HG02884 (cell line): ENCODE measurements around the gene PKLR.
"Not testable (repeated sequence)": the region's sequence is repeated elsewhere in the genome, so short reads cannot be mapped to it uniquely, and the experiment has no call there.

Source experiments
- ATAC-seq: cut with Tn5 transposase; IDR thresholded peaks from one replicate; pipeline ENCODE4 v1.9.1; 2021; ENCODE audit warnings: mild to moderate bottlenecking, moderate library complexity; ENCODE audit not compliant: unreplicated experiment

The PKLR gene

GRCh38 chr1:155260276-155260675, 41.0 kb downstream of the PKLR start:
- ATAC-seq: no peak

DNA sequence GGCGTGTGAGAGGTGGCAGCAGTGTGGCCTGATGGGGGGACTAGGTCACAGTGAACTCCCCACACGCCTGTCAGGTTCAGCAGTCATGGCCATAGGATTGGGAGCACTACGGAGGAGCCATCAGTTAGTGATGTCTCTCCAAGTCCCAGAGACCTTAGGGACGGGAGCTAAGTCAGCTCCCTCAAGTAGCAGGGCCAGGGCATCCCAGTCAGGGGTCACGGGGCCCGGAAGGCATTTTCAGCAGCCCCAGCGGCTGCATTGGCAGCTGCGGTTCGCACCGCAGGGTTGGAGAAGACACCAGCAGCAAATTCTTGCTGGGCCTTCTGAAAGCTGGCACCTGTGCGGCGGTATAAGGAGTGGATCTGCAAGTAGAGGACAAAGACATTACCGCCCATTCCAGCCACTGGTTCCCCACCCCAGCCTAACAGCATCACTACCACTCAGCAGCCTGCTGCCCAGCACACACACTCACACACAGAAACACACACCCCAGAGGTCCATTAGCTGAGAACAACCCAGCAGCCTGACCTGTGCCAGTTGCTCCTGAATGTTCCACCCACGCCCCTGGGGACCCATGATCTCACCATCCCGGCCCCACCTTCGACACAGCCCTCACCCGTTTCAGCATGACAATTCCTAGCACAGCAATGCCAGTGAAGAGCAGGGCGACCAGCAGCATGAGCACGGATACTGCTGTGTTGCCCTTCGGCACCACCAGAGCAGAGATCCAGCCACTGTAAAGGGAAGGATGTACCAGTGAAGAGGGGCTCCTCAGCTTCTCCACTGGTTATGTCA, 45.0 kb downstream of the PKLR start:
- no peak for ATAC-seq

DNA sequence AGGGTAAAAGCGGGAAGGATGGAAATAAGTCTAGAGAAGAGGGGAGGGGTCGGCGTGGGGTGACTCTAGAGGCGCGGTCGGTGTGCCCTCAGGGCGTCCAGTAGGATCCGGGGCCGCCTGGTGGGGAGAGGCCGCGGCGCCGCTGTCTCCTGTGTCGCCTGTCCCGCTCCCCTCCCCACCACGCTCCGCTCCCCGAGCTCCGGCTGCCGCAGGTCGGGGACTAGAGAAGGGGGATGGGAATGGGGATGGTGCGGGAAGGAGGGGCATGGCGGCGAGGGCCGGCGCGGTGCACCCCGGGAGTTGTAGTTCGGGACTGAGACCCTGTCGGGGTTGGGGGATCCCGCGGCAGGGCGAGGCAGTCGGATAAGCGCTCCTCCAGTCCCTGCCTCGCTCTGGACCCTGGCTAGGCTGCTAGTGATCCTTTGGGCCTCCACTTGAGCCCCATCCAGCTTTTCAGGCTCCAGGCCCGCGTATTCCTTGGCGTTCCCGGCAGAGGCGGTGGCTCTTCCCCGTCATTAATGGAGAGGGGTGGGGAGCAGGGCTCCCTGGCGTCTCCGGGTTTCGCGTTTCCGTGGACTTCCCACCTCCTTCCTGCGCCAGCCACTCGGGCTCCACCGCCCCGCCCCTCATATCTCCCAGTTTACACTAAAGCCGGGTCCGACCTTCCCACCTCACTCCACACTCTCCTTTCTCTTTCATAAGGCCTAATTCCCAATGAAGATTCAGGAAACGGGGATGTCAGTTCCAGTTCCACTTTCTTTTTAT, 45.8 kb downstream of the PKLR start, which contains the start of gene ENTREP3:
TSS of gene ENTREP3 (minus strand) at position 241 of the 765 bp plus-strand sequence. CDS start 606 bp downstream, outside the sequence.
- ATAC-seq: no peak

- no peak for ATAC-seq
These were observed 46.5 kb downstream of the PKLR start for GRCh38 chr1:155254714-155255242.

DNA sequence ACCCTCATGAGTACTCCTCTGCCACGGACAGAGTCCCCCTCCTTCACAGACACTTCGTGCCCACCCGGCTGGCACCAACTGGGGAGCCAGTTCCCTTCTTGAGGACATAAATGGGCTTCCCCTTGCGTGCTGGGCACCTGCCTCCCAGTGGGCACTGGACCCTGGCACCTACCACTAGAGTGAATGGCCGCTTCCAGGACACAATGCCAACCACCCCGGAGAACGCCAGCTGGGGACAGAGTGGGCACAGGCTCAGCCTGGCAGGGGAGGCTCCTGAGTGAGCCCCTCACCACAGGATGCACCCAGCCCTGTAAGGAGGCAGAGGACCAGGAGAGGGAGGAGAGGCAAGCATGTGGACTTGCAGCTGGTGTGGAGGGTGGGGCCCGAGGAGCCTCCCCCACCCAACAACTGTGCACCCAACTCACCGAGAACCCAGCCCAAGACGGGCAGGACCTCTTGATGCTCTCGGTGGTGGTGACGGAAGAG, 47.0 kb downstream of the PKLR start:
- no peak for ATAC-seq

GRCh38 chr1:155253797-155254196, 47.4 kb downstream of the PKLR start:
- no peak for ATAC-seq

GRCh38 chr1:155253208-155253607, 48.0 kb downstream of the PKLR start:
- no peak for ATAC-seq

GRCh38 chr1:155251566-155251965, 49.7 kb downstream of the PKLR start:
- ATAC-seq: no peak

GRCh38 chr1:155250633-155251449, 50.4 kb downstream of the PKLR start:
- ATAC-seq: peak; percentile 73

DNA sequence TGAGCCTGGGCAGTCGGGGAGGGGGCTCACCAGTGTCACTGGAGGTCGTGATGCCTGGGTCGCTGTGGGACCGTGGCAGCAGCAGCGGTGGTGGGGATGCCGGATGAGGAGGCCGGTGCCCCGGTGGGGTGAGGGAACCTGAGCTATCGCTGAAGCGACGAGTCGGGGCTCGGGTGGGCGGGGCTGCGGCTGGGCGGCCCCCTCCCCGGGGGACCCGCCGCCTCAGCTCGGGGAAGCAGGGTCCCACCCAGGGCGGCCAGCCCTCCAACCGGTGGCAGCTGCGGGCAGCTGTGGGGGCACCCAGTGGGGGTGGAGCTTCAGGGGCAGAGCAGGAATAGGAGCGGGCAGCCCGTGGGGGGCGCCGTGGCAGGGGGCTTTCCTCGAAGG, 51.0 kb downstream of the PKLR start:
- ATAC-seq: peak; percentile 21

DNA sequence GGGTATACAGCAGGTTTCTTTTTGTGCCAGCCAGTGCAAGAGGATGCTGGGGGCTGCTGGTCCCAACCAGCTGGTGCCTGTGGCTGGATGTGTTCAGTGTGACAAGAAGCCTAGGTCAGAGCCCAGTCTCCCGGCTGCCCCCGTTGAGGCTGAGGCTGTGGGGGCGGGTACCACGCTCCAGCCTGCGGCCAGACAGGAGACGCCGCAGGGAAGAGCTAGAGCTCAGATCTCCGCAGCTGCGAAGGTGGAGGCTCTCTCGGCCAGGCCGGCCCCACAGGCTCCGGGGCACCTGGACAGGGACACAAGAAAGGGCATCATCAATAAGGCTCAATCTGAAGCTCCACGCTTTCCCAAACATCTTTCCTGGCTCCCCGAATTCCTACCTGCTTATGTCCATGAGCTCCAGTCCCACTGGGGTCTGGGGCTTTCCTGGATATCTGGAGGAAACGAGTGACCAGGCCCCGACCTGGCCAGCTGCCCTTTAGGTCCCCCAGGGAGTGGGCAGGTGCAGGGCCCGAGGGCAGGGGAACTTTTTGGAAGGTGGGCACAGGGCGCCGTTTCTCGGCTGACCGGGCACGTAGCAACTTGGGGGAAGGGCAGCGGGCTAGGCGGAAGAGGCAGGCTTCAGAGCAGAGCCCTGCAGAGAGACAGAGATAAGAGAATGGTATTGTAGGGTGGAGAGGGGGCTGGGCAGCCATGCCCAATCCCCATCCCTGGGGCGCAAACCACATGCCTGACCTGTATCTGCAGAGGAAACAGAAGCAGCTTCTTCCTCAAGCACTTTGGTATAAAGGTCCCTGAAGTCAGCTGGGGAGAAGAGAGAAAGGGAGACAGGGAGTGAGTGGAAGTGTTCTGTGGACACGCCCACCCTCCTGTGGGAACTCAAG, 53.3 kb downstream of the PKLR start:
- ATAC-seq: no peak

DNA sequence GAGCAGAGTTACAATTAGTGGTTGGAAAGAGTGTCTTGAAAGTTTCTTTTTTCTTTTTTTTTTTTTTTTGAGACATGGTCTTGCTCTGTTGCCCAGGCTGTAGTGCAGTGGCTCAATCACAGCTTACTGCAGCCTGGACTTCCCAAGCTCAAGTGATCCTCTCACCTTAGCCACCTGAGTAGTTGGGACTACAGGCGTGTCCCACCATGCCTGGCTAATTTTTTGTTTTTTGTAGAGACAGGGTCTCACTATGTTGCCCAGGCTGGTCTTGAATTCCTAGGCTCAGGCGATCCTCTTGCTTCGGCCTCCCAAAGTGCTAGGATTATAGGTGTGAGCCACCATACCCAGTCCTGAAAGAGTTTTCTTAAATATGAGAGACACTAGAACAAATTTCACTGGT, 54.4 kb downstream of the PKLR start:
- not testable (repeated sequence) for ATAC-seq

DNA sequence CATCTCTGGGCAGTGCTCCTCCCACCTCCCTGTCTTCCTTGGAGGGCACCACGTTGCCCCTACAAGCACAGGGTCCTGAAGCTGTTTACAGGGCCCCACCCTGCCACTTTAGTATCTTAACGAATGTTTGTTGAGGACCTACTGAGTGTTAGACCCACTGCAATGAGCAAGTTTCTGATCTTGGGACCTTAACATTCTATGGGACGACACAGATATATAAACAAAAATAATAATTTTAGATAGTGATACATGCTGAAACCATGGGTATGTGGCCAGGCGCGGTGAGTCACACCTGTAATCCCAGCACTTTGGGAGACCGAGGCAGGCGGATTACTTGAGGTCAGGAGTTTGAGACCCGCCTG, 56.1 kb downstream of the PKLR start:
- ATAC-seq: no peak

DNA sequence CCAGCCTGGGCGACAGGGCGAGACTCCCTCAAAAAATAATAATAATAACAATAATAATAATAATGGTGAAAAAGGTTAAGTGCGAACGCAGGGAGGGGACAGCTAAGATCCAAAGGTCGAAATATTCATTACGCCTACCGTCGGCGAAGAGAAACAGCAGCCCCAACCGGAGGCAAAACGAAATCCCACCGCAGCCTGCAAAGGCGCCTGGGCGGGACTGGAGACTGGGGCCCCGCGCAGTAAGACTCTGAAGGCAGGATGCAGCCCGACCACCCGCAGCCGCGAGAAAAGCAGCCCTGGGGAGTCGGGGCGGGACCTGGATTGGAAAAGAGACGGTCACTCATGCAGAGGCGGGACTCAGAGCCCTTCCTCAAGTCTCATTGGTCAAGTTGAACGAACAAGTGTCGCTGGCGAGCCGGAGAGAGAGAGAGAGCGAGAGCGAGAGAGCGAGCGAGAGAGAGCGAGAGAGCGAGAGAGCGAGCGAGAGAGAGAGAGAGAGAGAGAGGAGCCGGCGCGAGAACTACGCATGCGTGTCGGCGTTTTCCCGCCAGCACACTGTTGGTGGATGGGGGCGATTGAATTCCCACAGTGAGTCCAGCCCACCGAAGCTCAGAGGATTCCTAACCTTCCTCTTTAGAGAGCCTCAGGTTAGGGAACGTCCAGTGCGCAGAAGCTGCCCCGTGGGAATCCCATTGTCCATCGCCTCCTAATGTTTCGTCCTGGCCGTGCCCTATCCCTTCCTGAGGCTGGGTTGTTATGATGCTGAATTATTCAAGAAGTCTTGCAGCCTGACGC, 56.7 kb downstream of the PKLR start:
- ATAC-seq: peak; percentile 87

DNA sequence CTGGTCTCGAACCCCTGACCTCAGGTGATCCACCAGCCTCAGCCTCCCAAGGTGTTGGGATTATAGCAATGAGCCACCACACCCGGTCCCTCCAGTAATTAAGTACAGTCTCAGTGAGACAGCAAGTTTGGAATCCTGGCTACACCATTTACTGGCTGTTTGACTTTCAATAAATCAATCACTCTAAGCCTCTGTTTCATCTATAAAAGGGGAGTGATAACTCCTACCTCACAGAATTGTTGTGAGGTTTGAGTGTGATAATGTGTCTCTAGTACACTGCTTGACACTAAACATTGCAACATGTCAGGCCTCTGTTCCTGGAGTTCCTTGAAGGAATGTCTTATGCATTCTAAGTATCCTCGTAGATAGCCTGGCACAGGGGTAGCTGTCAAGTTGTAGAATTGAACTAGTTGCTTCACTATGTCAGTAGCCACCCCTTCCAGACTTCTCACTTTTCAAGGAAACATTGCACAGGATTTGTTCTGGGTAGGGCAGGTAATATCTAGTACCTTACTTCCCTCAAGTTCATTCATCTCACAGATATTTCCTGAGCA, 58.4 kb downstream of the PKLR start:
- no peak for ATAC-seq

DNA sequence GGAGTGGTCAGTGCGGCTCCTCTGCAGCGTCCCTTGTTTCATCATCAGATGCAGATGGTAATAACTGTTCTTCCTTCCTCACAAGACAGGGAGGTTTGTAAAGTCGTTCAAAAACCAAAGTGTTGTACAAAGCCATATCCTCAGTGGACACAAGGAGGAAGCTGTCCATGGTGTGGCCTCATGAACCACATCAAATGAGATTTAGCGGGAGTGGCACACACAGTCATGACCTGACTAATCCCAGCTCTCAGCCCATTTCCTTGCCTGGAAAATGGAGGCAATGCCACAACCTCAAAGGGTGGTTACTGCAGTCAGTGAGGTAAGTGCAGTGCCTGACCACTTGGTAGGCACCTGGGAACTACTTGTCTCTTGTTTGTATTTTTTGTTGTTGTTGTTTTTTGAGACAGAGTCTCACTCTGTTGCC, 59.4 kb downstream of the PKLR start:
- no peak for ATAC-seq

- no peak for ATAC-seq
These were observed 60.1 kb downstream of the PKLR start for GRCh38 chr1:155241069-155241679.
